ENCODE data around the gene TRIM37.

Gene TRIM37

GRCh38 chr17:59030811-59031210, 75.9 kb downstream of the TRIM37 start:
- FAIRE-seq: no peak

- FAIRE-seq: no peak
Measured at GRCh38 chr17:59028328-59028727, 78.4 kb downstream of the TRIM37 start.

GRCh38 chr17:59027750-59028149, 78.9 kb downstream of the TRIM37 start:
- no peak for FAIRE-seq

- no peak for FAIRE-seq
Measured at GRCh38 chr17:59026176-59026939, 80.3 kb downstream of the TRIM37 start.

GRCh38 chr17:59024916-59025315, 81.8 kb downstream of the TRIM37 start:
- FAIRE-seq: peak; percentile 46

- FAIRE-seq: no peak
Measured at GRCh38 chr17:59018019-59018418, 88.7 kb downstream of the TRIM37 start.

- no peak for FAIRE-seq
Measured at GRCh38 chr17:59011975-59012374, 94.7 kb downstream of the TRIM37 start.

GRCh38 chr17:59010026-59010425, 96.7 kb downstream of the TRIM37 start:
- FAIRE-seq: no peak

- no peak for FAIRE-seq
Measured at GRCh38 chr17:59008737-59009136, 97.9 kb downstream of the TRIM37 start.

GRCh38 chr17:59007995-59008394, 98.7 kb downstream of the TRIM37 start:
- FAIRE-seq: no peak

GRCh38 chr17:59004338-59005111, 102.2 kb downstream of the TRIM37 start:
- peak; percentile 95 for FAIRE-seq

DNA sequence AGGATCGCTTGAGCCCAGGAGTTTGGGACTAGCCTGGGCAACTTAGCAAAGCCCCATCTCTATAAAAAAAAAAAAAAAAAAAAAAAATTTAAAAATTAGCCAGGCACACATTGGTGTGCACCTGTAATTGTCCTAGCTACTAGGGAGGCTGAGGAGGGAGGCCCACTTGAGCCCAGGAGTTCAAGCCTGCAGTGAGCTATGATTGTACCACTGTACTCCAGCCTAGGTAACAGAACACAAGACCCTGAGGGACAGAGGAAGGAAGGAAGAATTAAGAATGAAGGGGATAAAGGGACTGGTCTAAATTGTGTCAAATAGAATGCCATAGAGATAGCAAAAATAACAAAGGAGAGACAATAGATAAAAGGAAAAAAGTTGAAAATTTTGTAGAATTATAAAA, 102.8 kb downstream of the TRIM37 start:
- no peak for FAIRE-seq

DNA sequence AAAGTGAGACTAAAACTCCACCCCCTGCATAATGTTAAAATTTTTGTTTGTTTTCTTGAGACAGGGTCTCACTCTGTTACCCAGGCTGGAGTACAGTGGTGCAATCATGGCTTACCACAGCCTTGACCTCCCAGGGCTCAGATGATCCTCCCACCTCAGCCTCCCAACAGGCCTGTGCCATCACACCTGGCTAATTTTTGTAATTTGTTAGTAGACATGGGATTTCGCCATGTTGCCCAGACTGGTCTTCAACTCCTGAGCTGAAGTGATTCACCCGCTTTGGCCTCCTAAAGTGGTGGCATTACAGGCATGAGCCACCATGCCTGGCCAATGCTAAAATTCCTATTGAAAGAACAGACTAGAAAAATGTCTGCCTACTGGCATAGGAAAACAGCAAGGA, 103.8 kb downstream of the TRIM37 start:
- no peak for FAIRE-seq

DNA sequence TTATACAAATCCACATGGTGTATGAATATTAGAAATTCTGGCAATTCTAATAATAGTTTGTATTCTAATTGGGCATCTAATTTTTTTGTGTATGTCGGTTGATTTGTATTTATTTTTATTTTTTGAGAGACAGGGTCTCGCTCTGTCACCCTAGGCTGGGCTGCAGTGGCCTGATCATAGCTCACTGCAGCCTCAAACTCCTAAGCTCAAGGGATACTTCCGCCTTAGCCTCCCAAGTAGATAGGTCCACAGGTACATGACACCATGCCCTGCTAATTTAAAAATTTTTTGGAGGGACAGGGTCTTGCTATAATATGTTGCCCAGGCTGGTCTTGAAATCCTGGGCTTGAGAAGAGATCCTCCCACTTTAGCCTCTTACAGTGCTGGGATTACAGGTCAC, 104.6 kb downstream of the TRIM37 start:
- no peak for FAIRE-seq

GRCh38 chr17:59001158-59001814, 105.4 kb downstream of the TRIM37 start:
- FAIRE-seq: no peak

DNA sequence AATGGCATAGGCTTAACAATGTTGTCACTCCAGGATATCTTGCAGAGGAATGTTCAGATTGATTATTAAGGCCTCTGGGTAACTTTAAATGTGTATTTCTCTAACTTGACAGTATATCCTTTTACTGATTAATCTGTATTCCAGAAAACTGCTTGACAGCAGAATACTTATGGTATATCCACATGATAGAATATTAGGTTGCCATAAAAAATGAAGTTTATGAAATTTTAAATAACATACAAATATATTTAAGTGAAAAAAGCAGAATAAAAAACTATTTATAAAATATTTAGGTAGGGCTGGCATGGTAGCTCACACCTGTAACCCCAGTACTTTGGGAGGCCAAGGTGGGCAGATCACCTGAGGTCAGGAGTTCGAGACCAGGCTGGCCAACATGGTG, 106.7 kb downstream of the TRIM37 start:
- FAIRE-seq: no peak

DNA sequence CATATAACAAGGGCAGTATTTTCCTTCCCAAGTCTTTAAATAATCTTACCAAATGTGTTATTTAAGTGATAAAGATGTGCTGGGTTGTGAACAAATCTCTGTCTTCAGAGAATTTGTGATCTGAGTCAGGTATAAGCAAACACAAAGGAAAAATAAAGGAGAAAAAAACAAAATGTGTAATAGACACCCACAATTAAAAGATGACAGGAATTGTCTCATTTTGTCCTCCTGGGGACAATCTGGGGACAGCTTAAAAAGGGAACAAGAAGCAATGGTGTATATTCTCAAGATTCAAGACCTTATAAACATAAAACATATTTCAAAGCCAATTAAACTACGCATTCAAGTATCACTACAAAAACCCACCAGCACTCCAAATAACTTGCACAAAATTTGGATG, 107.2 kb downstream of the TRIM37 start:
- FAIRE-seq: no peak

- no peak for FAIRE-seq
Measured at GRCh38 chr17:58998871-58999270, 107.8 kb downstream of the TRIM37 start.

DNA sequence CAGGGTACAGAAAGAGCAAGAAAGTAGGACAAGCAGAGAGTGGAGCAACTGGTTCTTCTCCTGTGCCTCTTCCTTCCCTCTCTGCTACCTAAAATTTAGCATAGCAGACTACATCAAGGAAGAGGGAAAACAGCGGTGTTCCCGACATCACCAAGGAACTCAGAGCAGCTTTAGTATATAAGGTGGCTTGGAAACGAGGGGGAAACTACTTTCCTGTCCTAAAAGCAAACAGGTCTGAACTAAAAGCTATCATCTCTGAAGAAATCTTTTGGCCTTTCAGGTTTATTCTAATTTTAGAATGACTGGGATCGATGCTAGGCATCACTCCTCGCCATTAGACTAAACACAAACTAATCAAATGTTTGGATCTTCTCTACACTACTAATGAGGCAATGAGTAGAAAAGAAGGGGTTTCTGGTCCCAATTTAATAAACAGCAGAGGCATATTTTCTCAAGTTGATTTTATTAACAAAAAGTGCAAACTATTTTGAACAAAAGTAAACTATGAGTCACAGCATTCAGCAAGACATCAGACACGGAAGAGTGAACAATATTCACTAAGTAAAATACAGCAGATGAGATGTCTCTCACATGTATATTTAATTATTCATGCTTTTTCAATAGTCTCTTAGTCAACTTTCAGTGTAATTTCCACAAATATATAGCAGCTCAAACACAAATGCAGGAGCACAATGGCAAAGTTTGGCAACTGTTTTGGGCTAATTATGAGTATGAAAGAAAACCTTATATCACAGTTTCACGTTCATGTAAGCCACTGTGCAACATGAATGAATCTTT, 108.7 kb downstream of the TRIM37 start:
- no peak for FAIRE-seq

DNA sequence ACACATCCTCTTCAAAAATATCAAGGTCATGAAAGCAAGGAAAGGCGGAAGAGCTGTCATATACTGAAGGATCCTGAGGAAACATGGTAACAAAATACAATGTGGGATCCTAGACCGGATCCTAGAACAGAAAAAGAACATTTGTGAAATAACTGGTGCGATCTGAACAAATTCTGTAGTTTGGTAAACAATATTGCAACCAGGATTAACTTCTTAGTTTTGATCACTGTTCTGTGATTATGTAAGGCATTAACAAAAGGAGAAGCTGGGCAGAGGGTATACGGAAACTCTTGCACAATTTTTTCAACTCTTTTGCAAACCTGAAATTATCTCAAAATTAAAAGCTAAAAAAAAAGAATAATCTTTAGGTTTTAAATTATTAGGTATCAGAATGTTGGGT, 109.7 kb downstream of the TRIM37 start:
- FAIRE-seq: no peak

DNA sequence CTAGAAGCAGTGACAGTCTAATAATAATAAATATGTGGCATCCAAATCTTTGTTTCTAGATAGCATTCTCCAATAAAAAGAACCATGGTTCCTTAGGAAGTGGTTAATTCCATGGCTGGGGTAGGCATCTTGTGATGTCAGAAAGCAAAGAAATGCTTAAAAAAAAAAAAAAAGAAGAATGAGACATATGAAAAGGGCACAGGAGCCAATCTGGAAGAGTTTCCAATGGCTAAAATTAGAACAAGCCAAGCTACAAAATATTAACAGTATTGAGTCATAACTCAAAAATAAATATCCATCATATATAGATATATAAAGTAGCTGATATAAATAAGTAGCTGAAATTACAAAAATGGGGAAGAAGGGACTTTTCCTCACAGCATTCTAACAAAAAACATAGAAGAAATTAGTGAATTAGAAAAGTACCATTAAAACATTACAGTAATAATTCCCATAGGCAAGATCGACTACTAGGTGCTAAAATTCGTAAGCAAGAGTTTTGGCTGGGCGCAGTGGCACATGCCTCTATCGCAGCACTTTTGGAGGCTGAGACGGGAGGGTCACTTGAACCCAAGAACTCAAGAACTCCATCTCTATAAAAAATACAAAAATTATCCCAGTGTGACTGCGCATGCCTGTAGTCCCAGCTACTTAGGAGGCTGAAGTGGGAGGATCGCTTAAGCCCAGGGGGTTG, 111.3 kb downstream of the TRIM37 start:
- no peak for FAIRE-seq

DNA sequence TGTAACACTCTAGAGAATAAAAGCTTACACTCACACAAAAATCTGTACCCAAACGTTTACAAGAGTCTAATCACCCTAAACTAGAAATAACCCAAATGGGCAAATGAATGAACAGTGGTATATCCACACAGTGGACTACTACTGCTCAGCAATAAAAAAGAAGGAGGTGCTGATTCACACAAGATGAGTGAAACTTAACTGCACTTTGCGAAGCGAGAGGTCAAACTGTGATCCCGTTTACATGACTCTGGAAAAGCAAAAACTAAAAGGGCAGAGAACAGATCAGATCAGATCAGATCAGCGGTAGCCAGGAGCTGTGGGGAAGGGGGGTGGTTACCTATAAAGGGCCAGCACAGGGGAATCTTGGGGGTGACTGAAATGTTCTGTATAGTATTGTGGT, 113.4 kb downstream of the TRIM37 start:
- FAIRE-seq: no peak
